Transverse colon (tissue), 4 donors: ENCODE data around the gene FAM163A. TPM values are rescaled to one million over a fixed set of nuclear protein-coding genes. Genes with fewer than 3 reads are reported as not detected.
A peak's percentile ranks its signal among the peaks of the same experiment; 100 is the strongest.

ENCODE experiments used
- DNase-seq: peaks from one replicate; pipeline ENCODE4 v3.0.0-alpha.2; 2019
- H3K27ac ChIP-seq, 4 donors: fragments of 200-600 bp; sonication (generic); 2 replicates each; pipeline ENCODE4 v1.5.1; 2016 to 2018; ENCODE audit warnings: inconsistent platforms in 4 of 4
- H3K27me3 ChIP-seq: fragments of 200-600 bp; sonication (generic); 2 replicates; pipeline ENCODE4 v1.5.1; 2017; ENCODE audit warnings: inconsistent platforms
- H3K36me3 ChIP-seq, 4 donors: fragments of 200-600 bp; sonication (generic); 2 replicates each; pipeline ENCODE4 v1.5.1; 2017 to 2019; ENCODE audit warnings: inconsistent platforms in 4 of 4
- H3K4me1 ChIP-seq, 4 donors: fragments of 200-600 bp; sonication (generic); 2 replicates each; pipeline ENCODE4 v1.5.1; 2017 to 2020; ENCODE audit warnings: inconsistent platforms in 4 of 4
- H3K4me3 ChIP-seq, 4 donors: fragments of 200-600 bp; sonication (generic); 1 replicate in 1 of 4; 2 replicates in 3 of 4; pipeline versions ENCODE4 v1.5.1 to v1.6.1; 2017 to 2019; ENCODE audit warnings: inconsistent platforms in 4 of 4
- H3K9me3 ChIP-seq, 2 donors: fragments of 200-600 bp; sonication (generic); 2 replicates each; pipeline ENCODE4 v1.5.1; 2017 to 2019; ENCODE audit warnings: inconsistent platforms in 2 of 2
- EP300 ChIP-seq: sonication (generic); formaldehyde crosslinking; IDR thresholded peaks from one replicate; pipeline ENCODE4 v1.6.1; 2017; ENCODE audit warnings: antibody characterized with exemption, low read depth
- POLR2A ChIP-seq: fragments of 450-650 bp; IDR thresholded peaks from one replicate; pipeline ENCODE4 v1.6.1; 2016; ENCODE audit warnings: antibody characterized with exemption, mild to moderate bottlenecking, moderate library complexity
- POLR2AphosphoS5 ChIP-seq, 3 donors: sonication (generic); formaldehyde crosslinking; IDR thresholded peaks; one replicate each; pipeline ENCODE4 v1.6.1; 2016; ENCODE audit warnings: antibody characterized with exemption in 3 of 3
- WGBS, 2 donors: methylation state at CpG; one replicate each; pipeline ENCODE4 v1.1.5; 2018; ENCODE audit warnings: low coverage in 1 of 2; 5-methylcytosine and 5-hydroxymethylcytosine counted together
- in situ Hi-C, 4 donors: fragments of 200-750 bp; cut with MboI; loops; one replicate each; pipeline versions ENCODE4 v1.15.0 to v1.15.1; 2017; ENCODE audit warnings: low sequenced_read_pairs in 3 of 4, low pct_ligation_motif_present in 1 of 4, low pct_unique_long_range_greater_than_20kb in 1 of 4
- intact Hi-C: fragments of 100-400 bp; cut with DNase I; formaldehyde crosslinking; loops from one replicate; pipeline ENCODE4 v1.15.1; 2023; ENCODE audit warnings: low total_unique reads
- total RNA-seq, 4 donors: library from RNA; depleted of rRNA; stranded (reverse); fragments of >200 nt; gene quantifications; one replicate each; pipeline ENCODE4 v1.1.0, GENCODE V29; 2016
- TF ChIP-seq, protein P1 (sequence below), 5 experiments: fragments of 200-600 bp in 3 of 5; fragments of 450-650 bp in 2 of 5; sonication (generic) in 3 of 5; IDR thresholded peaks; 1 replicate in 2 of 5; 2 replicates in 3 of 5; pipeline ENCODE4 v1.5.1; 2016 to 2017; ENCODE audit warnings: antibody characterized with exemption in 5 of 5, inconsistent platforms in 3 of 5, mild to moderate bottlenecking in 2 of 5, moderate library complexity in 1 of 5

Gene FAM163A
- total RNA-seq, 4 donors from 2014 or later: 0.14 to 0.60 (median 0.48) TPM; not detected in 1

DNA sequence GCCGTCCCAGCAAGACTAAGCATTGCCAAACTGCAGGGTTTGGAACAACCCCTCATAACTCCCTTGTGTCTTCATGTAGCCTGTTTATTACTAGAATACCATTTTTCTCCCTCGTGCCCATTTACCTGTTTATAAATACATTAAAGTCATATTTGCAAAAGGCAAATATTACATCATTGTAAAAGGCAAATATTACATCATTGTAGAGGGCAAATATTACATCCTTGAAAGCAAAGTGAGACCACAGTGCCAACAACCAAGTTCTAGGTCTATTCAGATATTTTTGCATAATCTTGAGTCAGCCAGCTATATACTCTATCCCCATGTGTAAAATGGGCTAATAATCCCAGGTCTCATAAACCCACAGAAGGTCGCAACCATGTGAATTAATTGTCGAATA, 11.4 kb upstream of the FAM163A start:
- 72 to 74% methylated on average over 3 to 4 of the region's 4 CpGs for WGBS, 2 donors
- Histone ChIP-seq H3K9me3 (no peaks in the 10 kb centered on the region), H3K27me3 (peaks cover 9% of the 10 kb centered on the region), H3K36me3 (no peaks in the 10 kb centered on the region), H3K4me1 (no peaks in the 10 kb centered on the region), H3K4me3 (no peak overlapping the region), H3K27ac (no peak overlapping the region)
- DNase-seq: no peak
- no peak for TF ChIP-seq EP300
- TF ChIP-seq POLR2A: no peak
- TF ChIP-seq POLR2AphosphoS5 (IDR thresholded peaks at IDR 0.05): no peak
- TF ChIP-seq, protein P1, sequence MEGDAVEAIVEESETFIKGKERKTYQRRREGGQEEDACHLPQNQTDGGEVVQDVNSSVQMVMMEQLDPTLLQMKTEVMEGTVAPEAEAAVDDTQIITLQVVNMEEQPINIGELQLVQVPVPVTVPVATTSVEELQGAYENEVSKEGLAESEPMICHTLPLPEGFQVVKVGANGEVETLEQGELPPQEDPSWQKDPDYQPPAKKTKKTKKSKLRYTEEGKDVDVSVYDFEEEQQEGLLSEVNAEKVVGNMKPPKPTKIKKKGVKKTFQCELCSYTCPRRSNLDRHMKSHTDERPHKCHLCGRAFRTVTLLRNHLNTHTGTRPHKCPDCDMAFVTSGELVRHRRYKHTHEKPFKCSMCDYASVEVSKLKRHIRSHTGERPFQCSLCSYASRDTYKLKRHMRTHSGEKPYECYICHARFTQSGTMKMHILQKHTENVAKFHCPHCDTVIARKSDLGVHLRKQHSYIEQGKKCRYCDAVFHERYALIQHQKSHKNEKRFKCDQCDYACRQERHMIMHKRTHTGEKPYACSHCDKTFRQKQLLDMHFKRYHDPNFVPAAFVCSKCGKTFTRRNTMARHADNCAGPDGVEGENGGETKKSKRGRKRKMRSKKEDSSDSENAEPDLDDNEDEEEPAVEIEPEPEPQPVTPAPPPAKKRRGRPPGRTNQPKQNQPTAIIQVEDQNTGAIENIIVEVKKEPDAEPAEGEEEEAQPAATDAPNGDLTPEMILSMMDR (IDR thresholded peaks at IDR 0.05): no peak
- in situ Hi-C loops (no loop called here), intact Hi-C loops (no loop called here)

DNA sequence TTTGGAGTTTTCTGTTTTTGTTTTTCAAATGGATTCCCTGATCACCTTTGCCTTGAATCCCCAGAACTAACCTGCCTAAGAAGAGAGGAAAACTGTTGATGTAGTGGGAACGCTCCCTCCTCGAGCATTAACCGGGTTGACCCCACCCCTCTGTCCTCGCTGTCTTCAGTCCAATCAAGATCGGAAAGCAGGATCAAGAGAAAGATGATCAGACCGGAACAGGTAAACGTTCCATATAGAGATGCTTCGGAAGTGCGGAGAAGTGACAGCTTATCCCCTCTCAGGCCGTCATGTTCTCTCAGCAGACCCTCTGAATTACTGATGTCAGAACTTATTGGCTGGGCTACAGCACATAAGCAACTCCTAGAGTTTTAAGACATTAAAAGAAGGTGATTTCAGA, 800 bp upstream of the FAM163A start:
- in situ Hi-C loops: no loop called here
- intact Hi-C loops: no loop called here
- Histone ChIP-seq H3K27ac (no peak overlapping the region), H3K4me3 (peak overlapping the region in 1 of 4 donors; percentile 47), H3K4me1 (peaks cover 3 to 19% (median 17%) of the 10 kb centered on the region in 4 donors), H3K9me3 (no peaks in the 10 kb centered on the region), H3K27me3 (peaks cover 94% of the 10 kb centered on the region), H3K36me3 (no peaks in the 10 kb centered on the region)
- no peak for DNase-seq
- TF ChIP-seq EP300 (no peak), POLR2A (no peak), POLR2AphosphoS5 (IDR thresholded peaks at IDR 0.05) (no peak)
- TF ChIP-seq, protein P1 (IDR thresholded peaks at IDR 0.05): no peak
- 38 to 50% methylated on average over 2 to 10 of the region's 10 CpGs for WGBS, 2 donors

DNA sequence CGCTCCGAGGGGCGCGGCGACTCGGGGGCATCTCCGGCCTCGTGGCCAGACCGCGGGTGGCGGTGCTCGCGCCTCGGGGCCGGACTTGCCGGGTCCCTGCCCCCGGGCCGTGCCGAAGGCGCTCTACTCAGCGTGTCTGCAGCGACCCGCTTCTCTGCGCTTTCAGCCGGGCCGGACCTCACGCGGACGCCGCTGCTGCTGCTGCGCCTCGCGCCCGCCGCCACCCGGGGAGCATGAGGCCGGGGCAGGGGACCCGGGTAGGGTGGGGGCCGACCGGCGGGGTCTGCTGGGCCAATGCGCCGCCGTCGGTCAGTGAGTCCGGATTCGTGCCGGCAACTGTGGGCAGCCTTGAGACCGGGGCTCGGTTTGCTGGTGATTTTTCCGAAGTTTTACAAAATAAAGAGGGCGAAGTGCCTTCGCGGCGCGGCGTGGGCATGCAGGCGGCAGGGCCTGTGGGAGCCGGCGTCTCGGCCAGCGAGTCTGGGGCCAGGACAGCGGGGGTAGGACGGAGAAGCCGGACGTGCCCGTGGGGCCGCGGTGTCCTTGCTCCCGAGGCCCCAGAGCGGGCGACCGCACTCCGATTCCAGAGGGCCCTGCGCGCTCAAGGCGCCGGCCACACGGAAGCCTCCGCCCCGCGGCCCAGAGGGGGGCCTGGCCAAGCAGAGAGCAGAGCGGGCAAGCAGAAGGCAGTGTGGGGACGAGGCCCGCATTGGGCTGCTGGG, 749 bp downstream of the FAM163A start:
- in situ Hi-C loops (no loop called here), intact Hi-C loops (no loop called here)
- Histone ChIP-seq H3K27me3 (peaks cover 86% of the 10 kb centered on the region), H3K9me3 (no peaks in the 10 kb centered on the region), H3K4me1 (peaks cover 3 to 19% (median 17%) of the 10 kb centered on the region in 4 donors), H3K27ac (peak overlapping the region in 2 of 4 donors; percentile 11 to 18), H3K4me3 (peak overlapping the region in 3 of 4 donors; percentile 3 to 47 (median 31)), H3K36me3 (no peaks in the 10 kb centered on the region)
- 9% methylated on average over 67 of the region's 85 CpGs; no CpG with 5 or more reads in 1 of the 2 donors for WGBS, 2 donors
- DNase-seq: no peak
- TF ChIP-seq POLR2A (no peak), EP300 (no peak), POLR2AphosphoS5 (IDR thresholded peaks at IDR 0.05) (no peak)
- TF ChIP-seq, protein P1 (IDR thresholded peaks at IDR 0.05): no peak

DNA sequence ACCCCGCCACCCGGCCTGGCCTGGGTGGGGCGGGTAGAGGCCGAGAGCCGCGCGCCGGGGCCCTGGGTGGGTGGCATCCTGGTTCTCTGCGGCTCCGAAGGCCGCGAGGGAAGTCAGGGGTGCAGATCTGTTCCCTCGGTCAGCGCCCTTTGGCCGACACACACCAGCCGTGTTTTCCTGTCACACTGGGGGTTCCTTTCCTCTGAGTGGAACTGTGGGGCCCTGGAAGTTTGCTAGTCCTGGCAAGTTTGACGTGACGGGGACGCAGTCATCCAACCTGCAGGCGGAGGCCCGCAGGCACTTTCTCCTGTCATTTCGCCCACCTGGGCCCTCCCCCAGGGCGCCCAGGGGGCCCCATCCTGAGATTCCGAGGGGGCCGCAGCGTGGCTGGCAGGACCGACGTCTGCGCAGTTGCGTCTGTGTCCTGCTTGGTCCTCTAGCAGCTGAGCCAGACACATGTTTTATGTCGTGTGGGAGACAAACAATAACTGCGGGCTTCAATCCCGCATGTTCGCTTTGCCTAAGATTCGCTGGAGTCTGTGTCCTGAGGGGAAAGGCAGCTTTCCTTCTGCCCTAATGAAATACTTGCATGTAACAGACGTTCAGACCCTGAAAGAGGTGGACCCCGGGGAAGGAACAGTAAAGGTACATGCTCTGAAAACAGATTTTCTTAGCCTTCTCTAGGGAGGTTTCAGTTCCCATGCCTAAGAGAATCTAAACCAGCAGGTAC, 1.5 kb downstream of the FAM163A start:
- intact Hi-C loops: no loop called here
- Histone ChIP-seq H3K4me3 (peak overlapping the region in 2 of 4 donors; percentile 31 to 47), H3K9me3 (no peaks in the 10 kb centered on the region), H3K4me1 (peaks cover 3 to 19% (median 17%) of the 10 kb centered on the region in 4 donors), H3K36me3 (no peaks in the 10 kb centered on the region), H3K27ac (no peak overlapping the region), H3K27me3 (peaks cover 79% of the 10 kb centered on the region)
- DNase-seq: no peak
- in situ Hi-C loops: no loop called here
- WGBS, 2 donors: 51% methylated on average over 32 of the region's 37 CpGs; no CpG with 5 or more reads in 1 of the 2 donors
- TF ChIP-seq, protein P1 (IDR thresholded peaks at IDR 0.05): no peak
- TF ChIP-seq EP300 (no peak), POLR2A (no peak), POLR2AphosphoS5 (IDR thresholded peaks at IDR 0.05) (no peak)
